Fibroblast of skin of left biceps (primary cell): ENCODE data around the gene PPP1R36.
"Not testable (repeated sequence)": the region's sequence is repeated elsewhere in the genome, so short reads cannot be mapped to it uniquely, and the experiment has no call there.

Experiments
- DNase-seq, 2 experiments: peaks; one replicate each; pipeline ENCODE4 v3.0.0-alpha.2; 2013; ENCODE audit warnings: low read depth in 2 of 2

Gene PPP1R36

GRCh38 chr14:64612971-64613666, 63.4 kb downstream of the PPP1R36 start:
- no peak for DNase-seq

GRCh38 chr14:64614166-64614565, 64.4 kb downstream of the PPP1R36 start:
- no peak for DNase-seq

GRCh38 chr14:64614805-64615391, 65.1 kb downstream of the PPP1R36 start:
- DNase-seq, result no peak

GRCh38 chr14:64617872-64618408, 68.2 kb downstream of the PPP1R36 start:
- not testable (repeated sequence) for DNase-seq

GRCh38 chr14:64620910-64621309, 71.1 kb downstream of the PPP1R36 start:
- DNase-seq, result no peak

- DNase-seq, result no peak
Measured at GRCh38 chr14:64623554-64624165, 73.9 kb downstream of the PPP1R36 start.

- DNase-seq, result no peak
Measured at GRCh38 chr14:64625386-64626232, 75.8 kb downstream of the PPP1R36 start.

GRCh38 chr14:64628940-64629408, 79.2 kb downstream of the PPP1R36 start:
- DNase-seq, result peak; percentile 79 to 84

- no peak for DNase-seq
Measured at GRCh38 chr14:64630778-64631177, 81.0 kb downstream of the PPP1R36 start.

- DNase-seq, result not testable (repeated sequence)
Measured at GRCh38 chr14:64631222-64631621, 81.5 kb downstream of the PPP1R36 start.

- no peak for DNase-seq
Measured at GRCh38 chr14:64632056-64632455, 82.3 kb downstream of the PPP1R36 start.

GRCh38 chr14:64634558-64634957, 84.8 kb downstream of the PPP1R36 start:
- DNase-seq, result no peak

- no peak for DNase-seq
Measured at GRCh38 chr14:64636208-64636979, 86.6 kb downstream of the PPP1R36 start.

GRCh38 chr14:64636980-64637429, 87.2 kb downstream of the PPP1R36 start:
- no peak for DNase-seq

GRCh38 chr14:64637735-64638473, 88.1 kb downstream of the PPP1R36 start:
- DNase-seq, result no peak

GRCh38 chr14:64638625-64639024, 88.9 kb downstream of the PPP1R36 start:
- no peak for DNase-seq
